Measurements from ENCODE around the gene POLH. TPM values are rescaled to one million over a fixed set of nuclear protein-coding genes. Genes with fewer than 3 reads are reported as not detected.

Gene POLH
- total and polyA plus RNA-seq, 9 of the 15 experiments (the other 6 are each of a cell fraction or from before 2014, with no cell fraction given), result 5.8 to 31.6 (median 20.6) TPM

- in situ Hi-C loops (cut with MboI), result no loop called here
- TF ChIP-seq ZZZ3 (IDR thresholded peaks at IDR 0.05), result 0 out of 2 replicates have a peak, but pooled peaks have one; percentile 8
- TF ChIP-seq, protein P1, sequence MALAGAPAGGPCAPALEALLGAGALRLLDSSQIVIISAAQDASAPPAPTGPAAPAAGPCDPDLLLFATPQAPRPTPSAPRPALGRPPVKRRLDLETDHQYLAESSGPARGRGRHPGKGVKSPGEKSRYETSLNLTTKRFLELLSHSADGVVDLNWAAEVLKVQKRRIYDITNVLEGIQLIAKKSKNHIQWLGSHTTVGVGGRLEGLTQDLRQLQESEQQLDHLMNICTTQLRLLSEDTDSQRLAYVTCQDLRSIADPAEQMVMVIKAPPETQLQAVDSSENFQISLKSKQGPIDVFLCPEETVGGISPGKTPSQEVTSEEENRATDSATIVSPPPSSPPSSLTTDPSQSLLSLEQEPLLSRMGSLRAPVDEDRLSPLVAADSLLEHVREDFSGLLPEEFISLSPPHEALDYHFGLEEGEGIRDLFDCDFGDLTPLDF (CRISPR knock-in tag; IDR thresholded peaks at IDR 0.05), result no peak
- H3K9me1 ChIP-seq (ENCODE audit: control insufficient read depth, insufficient read depth, low read length), result no peaks in the 10 kb centered on the region
- no peak overlapping the region for H3K27ac ChIP-seq (ENCODE audit: extremely low read depth, low read depth, low read length)
- no peaks in the 10 kb centered on the region for H3K27me3 ChIP-seq (ENCODE audit: control insufficient read depth in 2 of 2, insufficient read depth in 2 of 2, low read length in 2 of 2)
- intact Hi-C loops (cut with micrococcal nuclease), result no loop called here
- FAIRE-seq (no peak), DNase-seq (ENCODE audit: extremely low read depth in 1 of 4, low spot score in 3 of 4) (no peak), ATAC-seq (no peak)
- no peak overlapping the region for H3K4me3 ChIP-seq
- H2AFZ ChIP-seq (ENCODE audit: low read depth, low read length), result no peak overlapping the region
- H4K20me1 ChIP-seq (replicated peaks; ENCODE audit: control insufficient read depth, insufficient read depth, low read length), result no peaks in the 10 kb centered on the region
- peaks cover 92% of the 10 kb centered on the region for H3K36me3 ChIP-seq (ENCODE audit: control insufficient read depth, insufficient read depth, low read length)
- no peak overlapping the region for H3K4me2 ChIP-seq (ENCODE audit: insufficient read depth, low read length)
- no peaks in the 10 kb centered on the region for H3K4me1 ChIP-seq (replicated peaks in 1 of 2; ENCODE audit: control insufficient read depth in 2 of 2, insufficient read depth in 2 of 2, low read length in 2 of 2)
- ChIA-PET POLR2A (interaction anchor here (0.8 to 3.9 kb wide), 5 partner anchors 9 to 523 kb away, joined by 3 to 14 read pairs (median 4); partner anchors contain the start of gene LRRC73), CTCF (ENCODE audit: low intra/inter-chr PET ratio) (no interaction called here)
- no TSS peak for BruUV-seq (replicated peaks)
- H3K9me3 ChIP-seq (replicated peaks; ENCODE audit: control insufficient read depth, insufficient read depth, low read depth, low read length), result no peaks in the 10 kb centered on the region
- 96% methylated on average over 8 of the region's 8 CpGs for WGBS (ENCODE audit: insufficient coverage, low coverage, missing lambda C conversion rate)
- 0 out of 3 replicates have a peak, but pooled peaks cover 2% of the 10 kb centered on the region for H3K79me2 ChIP-seq (ENCODE audit: control insufficient read depth, insufficient read depth, low read length)
- H3K9ac ChIP-seq (ENCODE audit: insufficient read depth in 1 of 2, low read depth in 2 of 2, low read length in 2 of 2), result no peak overlapping the region
Measured at GRCh38 chr6:43541774-43542471, 34.1 kb upstream of the POLH start.

DNA sequence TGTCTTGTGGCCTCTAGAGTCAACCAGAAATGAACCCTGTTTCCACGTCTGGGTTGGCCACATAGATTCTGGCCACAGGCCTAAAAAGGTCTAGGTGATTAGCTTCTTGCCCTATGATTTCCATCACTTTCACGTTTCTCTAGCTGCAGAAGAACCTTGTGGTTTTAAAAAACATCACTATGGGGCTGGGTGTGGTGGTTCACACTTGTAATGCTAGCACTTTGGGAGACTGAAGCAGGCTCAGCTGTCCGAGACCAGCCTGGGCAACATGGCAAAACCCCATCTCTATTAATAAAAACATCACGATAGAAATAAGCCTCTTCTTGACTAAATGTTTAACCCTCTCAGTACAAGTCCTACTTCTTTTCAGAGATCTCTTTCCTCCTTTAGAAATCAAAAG is 31.5 kb upstream of the POLH start:
- ChIA-PET CTCF (ENCODE audit: low intra/inter-chr PET ratio) (no interaction called here), POLR2A (interaction anchor here (1.1 to 3.9 kb wide), 4 partner anchors 12 to 86 kb away, joined by 3 to 14 read pairs (median 5); partner anchors contain the start of gene LRRC73)
- no peak overlapping the region for H3K4me2 ChIP-seq (ENCODE audit: insufficient read depth, low read length)
- no peaks in the 10 kb centered on the region for H3K27me3 ChIP-seq (ENCODE audit: control insufficient read depth in 2 of 2, insufficient read depth in 2 of 2, low read length in 2 of 2)
- no peak overlapping the region for H3K4me3 ChIP-seq
- H3K9ac ChIP-seq (ENCODE audit: insufficient read depth in 1 of 2, low read depth in 2 of 2, low read length in 2 of 2), result no peak overlapping the region
- peaks cover 94% of the 10 kb centered on the region for H3K36me3 ChIP-seq (ENCODE audit: control insufficient read depth, insufficient read depth, low read length)
- intact Hi-C loops (cut with micrococcal nuclease), result no loop called here
- H3K9me3 ChIP-seq (replicated peaks; ENCODE audit: control insufficient read depth, insufficient read depth, low read depth, low read length), result no peaks in the 10 kb centered on the region
- in situ Hi-C loops (cut with MboI), result no loop called here
- H3K4me1 ChIP-seq (replicated peaks in 1 of 2; ENCODE audit: control insufficient read depth in 2 of 2, insufficient read depth in 2 of 2, low read length in 2 of 2), result no peaks in the 10 kb centered on the region
- DNase-seq (ENCODE audit: extremely low read depth in 1 of 4, low spot score in 3 of 4), result no peak
- WGBS (ENCODE audit: insufficient coverage, low coverage, missing lambda C conversion rate), result 91% methylated on average over 4 of the region's 4 CpGs
- no peak overlapping the region for H2AFZ ChIP-seq (ENCODE audit: low read depth, low read length)
- FAIRE-seq, result no peak
- H4K20me1 ChIP-seq (replicated peaks; ENCODE audit: control insufficient read depth, insufficient read depth, low read length), result no peaks in the 10 kb centered on the region
- no peak for ATAC-seq
- H3K27ac ChIP-seq (ENCODE audit: extremely low read depth, low read depth, low read length), result no peak overlapping the region
- H3K9me1 ChIP-seq (ENCODE audit: control insufficient read depth, insufficient read depth, low read length), result no peaks in the 10 kb centered on the region
- 0 out of 3 replicates have a peak, but pooled peaks cover 2% of the 10 kb centered on the region for H3K79me2 ChIP-seq (ENCODE audit: control insufficient read depth, insufficient read depth, low read length)
- no TSS peak for BruUV-seq (replicated peaks)
- no peak for TF ChIP-seq E2F3 (CRISPR knock-in tag; IDR thresholded peaks at IDR 0.05)
- no peak for TF ChIP-seq FIP1L1 (IDR thresholded peaks at IDR 0.05; ENCODE audit: low read depth, low read length, poor library complexity, severe bottlenecking)
- no peak for TF ChIP-seq NCOA2 (IDR thresholded peaks at IDR 0.05; ENCODE audit: partially characterized antibody in 2 of 2)
- TF ChIP-seq, protein P2, sequence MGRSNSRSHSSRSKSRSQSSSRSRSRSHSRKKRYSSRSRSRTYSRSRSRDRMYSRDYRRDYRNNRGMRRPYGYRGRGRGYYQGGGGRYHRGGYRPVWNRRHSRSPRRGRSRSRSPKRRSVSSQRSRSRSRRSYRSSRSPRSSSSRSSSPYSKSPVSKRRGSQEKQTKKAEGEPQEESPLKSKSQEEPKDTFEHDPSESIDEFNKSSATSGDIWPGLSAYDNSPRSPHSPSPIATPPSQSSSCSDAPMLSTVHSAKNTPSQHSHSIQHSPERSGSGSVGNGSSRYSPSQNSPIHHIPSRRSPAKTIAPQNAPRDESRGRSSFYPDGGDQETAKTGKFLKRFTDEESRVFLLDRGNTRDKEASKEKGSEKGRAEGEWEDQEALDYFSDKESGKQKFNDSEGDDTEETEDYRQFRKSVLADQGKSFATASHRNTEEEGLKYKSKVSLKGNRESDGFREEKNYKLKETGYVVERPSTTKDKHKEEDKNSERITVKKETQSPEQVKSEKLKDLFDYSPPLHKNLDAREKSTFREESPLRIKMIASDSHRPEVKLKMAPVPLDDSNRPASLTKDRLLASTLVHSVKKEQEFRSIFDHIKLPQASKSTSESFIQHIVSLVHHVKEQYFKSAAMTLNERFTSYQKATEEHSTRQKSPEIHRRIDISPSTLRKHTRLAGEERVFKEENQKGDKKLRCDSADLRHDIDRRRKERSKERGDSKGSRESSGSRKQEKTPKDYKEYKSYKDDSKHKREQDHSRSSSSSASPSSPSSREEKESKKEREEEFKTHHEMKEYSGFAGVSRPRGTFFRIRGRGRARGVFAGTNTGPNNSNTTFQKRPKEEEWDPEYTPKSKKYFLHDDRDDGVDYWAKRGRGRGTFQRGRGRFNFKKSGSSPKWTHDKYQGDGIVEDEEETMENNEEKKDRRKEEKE (IDR thresholded peaks at IDR 0.05; ENCODE audit: borderline replicate concordance in 1 of 2, control insufficient read depth in 1 of 2, low read depth in 2 of 2, low read length in 1 of 2), result no peak
- TF ChIP-seq, protein P3, sequence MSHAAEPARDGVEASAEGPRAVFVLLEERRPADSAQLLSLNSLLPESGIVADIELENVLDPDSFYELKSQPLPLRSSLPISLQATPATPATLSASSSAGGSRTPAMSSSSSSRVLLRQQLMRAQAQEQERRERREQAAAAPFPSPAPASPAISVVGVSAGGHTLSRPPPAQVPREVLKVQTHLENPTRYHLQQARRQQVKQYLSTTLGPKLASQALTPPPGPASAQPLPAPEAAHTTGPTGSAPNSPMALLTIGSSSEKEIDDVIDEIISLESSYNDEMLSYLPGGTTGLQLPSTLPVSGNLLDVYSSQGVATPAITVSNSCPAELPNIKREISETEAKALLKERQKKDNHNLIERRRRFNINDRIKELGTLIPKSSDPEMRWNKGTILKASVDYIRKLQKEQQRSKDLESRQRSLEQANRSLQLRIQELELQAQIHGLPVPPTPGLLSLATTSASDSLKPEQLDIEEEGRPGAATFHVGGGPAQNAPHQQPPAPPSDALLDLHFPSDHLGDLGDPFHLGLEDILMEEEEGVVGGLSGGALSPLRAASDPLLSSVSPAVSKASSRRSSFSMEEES (CRISPR knock-in tag; IDR thresholded peaks at IDR 0.05), result no peak
- TF ChIP-seq DNMT1 (IDR thresholded peaks at IDR 0.05), result no peak
